MM.1S (cell line): Measurements from ENCODE around the gene UGT1A4.

Experiments
- DNase-seq: peaks from one replicate; pipeline ENCODE4 v3.0.0-alpha.2; 2015
- H2AFZ ChIP-seq: fragments of 300-600 bp; sonication (generic); 2 replicates; pipeline ENCODE4 v1.6.0; 2016; ENCODE audit warnings: antibody characterized with exemption, low read length
- H3F3A ChIP-seq: fragments of 300-600 bp; sonication (generic); 2 replicates; pipeline ENCODE4 v1.6.1; 2016; ENCODE audit warnings: mild to moderate bottlenecking, antibody characterized with exemption, low read length, moderate library complexity, mixed read lengths; ENCODE audit not compliant: insufficient read depth
- H3K27ac ChIP-seq: fragments of 300-600 bp; sonication (generic); 2 replicates; pipeline ENCODE4 v1.5.1; 2016; ENCODE audit warnings: mild to moderate bottlenecking, low read length
- H3K27me3 ChIP-seq: fragments of 300-600 bp; sonication (generic); replicated peaks from 2 replicates; pipeline ENCODE4 v1.6.0; 2016; ENCODE audit warnings: low read length; ENCODE audit not compliant: insufficient read depth
- H3K36me3 ChIP-seq: fragments of 300-600 bp; sonication (generic); replicated peaks from 2 replicates; pipeline ENCODE4 v1.6.1; 2016; ENCODE audit warnings: mild to moderate bottlenecking, low read length, mixed read lengths; ENCODE audit not compliant: insufficient read depth
- H3K4me1 ChIP-seq: fragments of 300-600 bp; sonication (generic); 2 replicates; pipeline ENCODE4 v1.6.1; 2016; ENCODE audit warnings: low read length, mixed read lengths
- H3K4me2 ChIP-seq: fragments of 300-600 bp; sonication (generic); 2 replicates; pipeline ENCODE4 v1.6.0; 2016; ENCODE audit warnings: low read depth, low read length
- H3K4me3 ChIP-seq: fragments of 300-600 bp; sonication (generic); 2 replicates; pipeline ENCODE4 v1.5.1; 2016; ENCODE audit warnings: low read length, mixed read lengths
- H3K79me2 ChIP-seq: fragments of 300-600 bp; sonication (generic); 2 replicates; pipeline ENCODE4 v1.6.1; 2016; ENCODE audit warnings: mixed run types, low read length, mixed read lengths
- H3K9ac ChIP-seq: fragments of 300-600 bp; sonication (generic); 2 replicates; pipeline ENCODE4 v1.6.1; 2016; ENCODE audit warnings: low read length, mixed read lengths
- H3K9me2 ChIP-seq: fragments of 300-600 bp; sonication (generic); replicated peaks from 2 replicates; pipeline ENCODE4 v1.6.1; 2016; ENCODE audit warnings: mild to moderate bottlenecking, low read length, mixed read lengths; ENCODE audit not compliant: insufficient read depth
- H3K9me3 ChIP-seq: fragments of 300-600 bp; sonication (generic); replicated peaks from 2 replicates; pipeline ENCODE4 v1.6.1; 2016; ENCODE audit warnings: mild to moderate bottlenecking, low read length, mixed read lengths; ENCODE audit not compliant: insufficient read depth
- H4K20me1 ChIP-seq: fragments of 300-600 bp; sonication (generic); 2 replicates; pipeline ENCODE4 v1.6.1; 2016; ENCODE audit warnings: mild to moderate bottlenecking, low read length, moderate library complexity, mixed read lengths; ENCODE audit not compliant: insufficient read depth
- CTCF ChIP-seq: fragments of 300-600 bp; sonication (generic); IDR thresholded peaks from 2 replicates; pipeline ENCODE4 v1.5.1; 2016; ENCODE audit warnings: antibody characterized with exemption, low read length, mixed read lengths
- EZH2 ChIP-seq: fragments of 300-600 bp; sonication (generic); optimal IDR thresholded peaks from 2 replicates; pipeline ENCODE3; 2017; ENCODE audit warnings: low read depth, mild to moderate bottlenecking, antibody characterized with exemption, low read length, mixed read lengths
- EZH2phosphoT487 ChIP-seq: fragments of 300-600 bp; sonication (generic); IDR thresholded peaks from 2 replicates; pipeline ENCODE4 v1.6.1; 2018; ENCODE audit warnings: antibody characterized with exemption, low read length

Gene UGT1A4

GRCh38 chr2:233754872-233755611 lies 36.5 kb downstream of the UGT1A4 start:
- H3K27me3 ChIP-seq, result no peaks in the 10 kb centered on the region
- H2AFZ ChIP-seq, result no peak overlapping the region
- H3K9me3 ChIP-seq, result no peaks in the 10 kb centered on the region
- no peaks in the 10 kb centered on the region for H3K4me1 ChIP-seq
- H3K9me2 ChIP-seq, result no peaks in the 10 kb centered on the region
- no peaks in the 10 kb centered on the region for H3F3A ChIP-seq
- H3K27ac ChIP-seq, result no peak overlapping the region
- DNase-seq, result no peak
- H3K79me2 ChIP-seq, result no peaks in the 10 kb centered on the region
- H3K4me2 ChIP-seq, result no peak overlapping the region
- no peak overlapping the region for H3K4me3 ChIP-seq
- no peaks in the 10 kb centered on the region for H4K20me1 ChIP-seq
- no peak for TF ChIP-seq CTCF
- TF ChIP-seq EZH2phosphoT487, result no peak
- TF ChIP-seq EZH2, result no peak
- H3K9ac ChIP-seq, result no peak overlapping the region
- H3K36me3 ChIP-seq, result no peaks in the 10 kb centered on the region

DNA sequence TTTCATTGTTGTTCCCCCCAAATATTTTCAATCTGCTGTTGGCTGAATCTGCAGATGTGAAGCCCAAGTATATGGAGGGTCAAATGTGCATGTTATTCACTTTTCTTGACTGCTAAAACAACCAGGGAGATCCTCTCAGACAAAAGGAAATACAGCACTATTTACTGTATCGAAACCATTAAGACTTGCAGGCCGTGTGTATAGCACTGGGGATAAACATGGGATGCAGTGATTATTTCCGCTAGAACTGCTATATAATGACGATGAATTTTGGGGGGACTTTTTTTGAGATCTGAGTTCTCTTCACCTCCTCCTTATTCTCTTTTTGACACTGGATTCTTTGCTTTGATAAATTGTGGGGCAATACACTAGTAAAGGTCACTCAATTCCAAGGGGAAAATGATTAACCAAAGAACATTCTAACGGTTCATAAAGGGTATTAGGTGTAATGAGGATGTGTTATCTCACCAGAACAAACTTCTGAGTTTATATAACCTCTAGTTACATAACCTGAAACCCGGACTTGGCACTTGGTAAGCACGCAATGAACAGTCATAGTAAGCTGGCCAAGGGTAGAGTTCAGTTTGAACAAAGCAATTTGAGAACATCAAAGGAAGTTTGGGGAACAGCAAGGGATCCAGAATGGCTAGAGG lies 38.0 kb downstream of the UGT1A4 start:
- no peak overlapping the region for H3K27ac ChIP-seq
- no peak overlapping the region for H2AFZ ChIP-seq
- DNase-seq, result no peak
- H3K36me3 ChIP-seq, result no peaks in the 10 kb centered on the region
- no peak overlapping the region for H3K4me2 ChIP-seq
- no peaks in the 10 kb centered on the region for H3K79me2 ChIP-seq
- TF ChIP-seq CTCF, result no peak
- no peak for TF ChIP-seq EZH2phosphoT487
- no peak for TF ChIP-seq EZH2
- no peak overlapping the region for H3K4me3 ChIP-seq
- H3K9ac ChIP-seq, result no peak overlapping the region
- no peaks in the 10 kb centered on the region for H3K9me2 ChIP-seq
- no peaks in the 10 kb centered on the region for H3K27me3 ChIP-seq
- H3K4me1 ChIP-seq, result no peaks in the 10 kb centered on the region
- no peaks in the 10 kb centered on the region for H3K9me3 ChIP-seq
- no peaks in the 10 kb centered on the region for H4K20me1 ChIP-seq
- H3F3A ChIP-seq, result no peaks in the 10 kb centered on the region

DNA sequence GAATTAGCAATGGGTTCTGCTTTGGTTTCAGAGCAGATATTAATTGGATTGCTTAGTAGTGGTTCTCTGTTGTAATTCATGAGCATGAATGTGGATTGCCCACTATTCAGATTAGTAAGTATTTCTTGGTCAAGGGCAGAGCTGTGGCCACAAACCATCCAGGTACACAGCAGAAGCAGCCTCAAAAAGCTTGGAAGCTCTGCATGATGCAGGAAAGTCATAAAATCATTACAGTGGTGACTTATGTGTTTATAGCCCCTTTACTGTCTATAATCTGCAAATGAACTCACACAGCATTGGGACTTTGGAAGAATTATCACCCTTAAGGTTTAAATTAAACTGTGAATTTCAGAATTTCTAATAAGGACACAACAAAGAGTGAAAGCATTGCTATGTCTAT lies 39.6 kb downstream of the UGT1A4 start:
- Histone ChIP-seq H3F3A (no peaks in the 10 kb centered on the region), H3K9ac (no peak overlapping the region), H4K20me1 (no peaks in the 10 kb centered on the region), H3K79me2 (no peaks in the 10 kb centered on the region), H3K27me3 (no peaks in the 10 kb centered on the region), H2AFZ (no peak overlapping the region), H3K4me3 (no peak overlapping the region), H3K36me3 (no peaks in the 10 kb centered on the region), H3K9me3 (no peaks in the 10 kb centered on the region), H3K4me2 (no peak overlapping the region), H3K27ac (no peak overlapping the region), H3K9me2 (no peaks in the 10 kb centered on the region), H3K4me1 (no peaks in the 10 kb centered on the region)
- TF ChIP-seq CTCF (no peak), EZH2 (no peak), EZH2phosphoT487 (no peak)
- no peak for DNase-seq
